GM12875 (cell line): Measurements from ENCODE around the gene GGA3.
A peak's percentile ranks its signal among the peaks of the same experiment; 100 is the strongest.
"Not testable (repeated sequence)": the region's sequence is repeated elsewhere in the genome, so short reads cannot be mapped to it uniquely, and the experiment has no call there.

Source experiments
- H3K4me3 ChIP-seq: one replicate; pipeline ENCODE4 v1.5.1; 2011; ENCODE audit warnings: low read depth, low read length, control low read depth
- TF ChIP-seq, protein P1 (sequence below): IDR thresholded peaks from 2 replicates; pipeline ENCODE4 v1.5.1; 2011; ENCODE audit warnings: low read depth, mild to moderate bottlenecking, control low read depth, inconsistent platforms, low read length, moderate library complexity, borderline replicate concordance; ENCODE audit not compliant: insufficient read depth

The GGA3 gene

GRCh38 chr17:75285123-75285522 is 23.7 kb upstream of the GGA3 start:
- TF ChIP-seq, protein P1, sequence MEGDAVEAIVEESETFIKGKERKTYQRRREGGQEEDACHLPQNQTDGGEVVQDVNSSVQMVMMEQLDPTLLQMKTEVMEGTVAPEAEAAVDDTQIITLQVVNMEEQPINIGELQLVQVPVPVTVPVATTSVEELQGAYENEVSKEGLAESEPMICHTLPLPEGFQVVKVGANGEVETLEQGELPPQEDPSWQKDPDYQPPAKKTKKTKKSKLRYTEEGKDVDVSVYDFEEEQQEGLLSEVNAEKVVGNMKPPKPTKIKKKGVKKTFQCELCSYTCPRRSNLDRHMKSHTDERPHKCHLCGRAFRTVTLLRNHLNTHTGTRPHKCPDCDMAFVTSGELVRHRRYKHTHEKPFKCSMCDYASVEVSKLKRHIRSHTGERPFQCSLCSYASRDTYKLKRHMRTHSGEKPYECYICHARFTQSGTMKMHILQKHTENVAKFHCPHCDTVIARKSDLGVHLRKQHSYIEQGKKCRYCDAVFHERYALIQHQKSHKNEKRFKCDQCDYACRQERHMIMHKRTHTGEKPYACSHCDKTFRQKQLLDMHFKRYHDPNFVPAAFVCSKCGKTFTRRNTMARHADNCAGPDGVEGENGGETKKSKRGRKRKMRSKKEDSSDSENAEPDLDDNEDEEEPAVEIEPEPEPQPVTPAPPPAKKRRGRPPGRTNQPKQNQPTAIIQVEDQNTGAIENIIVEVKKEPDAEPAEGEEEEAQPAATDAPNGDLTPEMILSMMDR: no peak
- no peak overlapping the region for H3K4me3 ChIP-seq

GRCh38 chr17:75280189-75280588 is 18.8 kb upstream of the GGA3 start:
- not testable (repeated sequence) for H3K4me3 ChIP-seq

DNA sequence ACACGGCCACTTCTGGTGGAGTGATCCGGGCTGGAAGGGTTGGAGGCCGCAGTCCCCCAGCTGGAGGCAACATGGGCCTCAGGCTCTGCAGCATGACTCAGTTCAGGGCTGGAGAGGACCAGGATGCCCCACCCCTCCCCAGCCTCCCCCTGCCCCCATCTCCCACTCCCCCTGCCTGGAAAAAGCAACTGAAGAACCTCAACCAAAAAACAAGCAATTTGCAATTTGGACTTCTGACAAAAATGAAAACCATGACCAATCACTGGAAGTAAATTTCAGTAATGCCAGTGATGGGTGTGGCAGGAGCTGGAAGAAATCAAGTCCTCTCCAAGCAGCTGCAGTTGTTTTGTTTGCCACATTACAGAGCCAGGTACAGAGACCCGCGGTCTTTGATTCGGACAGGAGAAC is 16.3 kb upstream of the GGA3 start:
- no peak overlapping the region for H3K4me3 ChIP-seq
- TF ChIP-seq, protein P1: no peak

DNA sequence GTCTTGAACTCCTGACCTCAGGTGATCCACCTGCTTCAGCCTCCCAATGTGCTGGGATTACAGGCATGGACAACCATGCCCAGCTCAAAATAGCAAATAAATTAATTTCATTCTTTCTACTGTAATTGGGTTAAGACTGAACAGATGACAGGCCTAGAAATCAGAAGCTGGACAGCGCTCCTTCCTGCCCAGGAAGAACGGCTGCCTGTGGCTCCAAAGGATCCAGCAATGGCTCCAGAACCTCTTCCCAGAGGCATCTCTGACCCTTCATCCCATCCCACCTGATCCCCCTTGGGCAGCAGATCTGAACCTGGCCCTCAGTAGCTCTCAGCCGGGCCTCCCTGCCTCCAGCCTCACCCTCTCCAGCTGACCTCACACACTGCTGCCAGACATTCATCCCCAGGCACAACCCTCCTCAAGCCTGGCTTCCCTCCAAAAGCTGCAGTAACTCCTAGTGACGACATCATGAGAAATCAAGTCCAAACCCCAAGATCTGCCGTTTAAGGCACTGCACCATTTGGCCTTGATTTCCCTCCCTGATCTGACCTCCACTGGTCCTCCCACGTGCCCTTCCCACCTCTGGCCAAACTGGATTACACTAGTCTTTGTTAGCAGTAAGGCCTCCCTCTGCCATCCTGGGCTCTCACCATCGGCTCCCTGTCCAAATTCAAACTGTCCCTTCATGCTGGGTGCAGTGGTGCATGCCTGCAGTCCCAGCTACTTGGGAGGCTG is 12.7 kb upstream of the GGA3 start:
- no peak overlapping the region for H3K4me3 ChIP-seq
- TF ChIP-seq, protein P1: no peak

DNA sequence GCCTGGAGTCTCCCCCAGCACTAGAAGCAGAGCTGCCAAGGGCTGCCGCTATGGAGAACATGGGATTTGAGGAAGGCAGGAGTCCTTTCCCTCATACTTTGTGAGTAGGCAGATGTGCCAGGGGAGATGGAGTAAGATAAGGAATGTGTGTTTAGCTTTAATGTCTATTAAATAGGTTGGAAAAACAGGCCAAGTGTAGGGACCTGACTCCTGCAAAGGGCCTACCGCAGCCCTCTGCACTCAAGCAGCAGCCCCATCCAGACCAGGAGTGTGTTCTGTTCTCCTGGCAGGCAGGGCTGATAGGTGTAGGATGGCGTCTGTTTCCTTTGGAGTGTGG is 11.4 kb upstream of the GGA3 start:
- no peak overlapping the region for H3K4me3 ChIP-seq
- TF ChIP-seq, protein P1: no peak

DNA sequence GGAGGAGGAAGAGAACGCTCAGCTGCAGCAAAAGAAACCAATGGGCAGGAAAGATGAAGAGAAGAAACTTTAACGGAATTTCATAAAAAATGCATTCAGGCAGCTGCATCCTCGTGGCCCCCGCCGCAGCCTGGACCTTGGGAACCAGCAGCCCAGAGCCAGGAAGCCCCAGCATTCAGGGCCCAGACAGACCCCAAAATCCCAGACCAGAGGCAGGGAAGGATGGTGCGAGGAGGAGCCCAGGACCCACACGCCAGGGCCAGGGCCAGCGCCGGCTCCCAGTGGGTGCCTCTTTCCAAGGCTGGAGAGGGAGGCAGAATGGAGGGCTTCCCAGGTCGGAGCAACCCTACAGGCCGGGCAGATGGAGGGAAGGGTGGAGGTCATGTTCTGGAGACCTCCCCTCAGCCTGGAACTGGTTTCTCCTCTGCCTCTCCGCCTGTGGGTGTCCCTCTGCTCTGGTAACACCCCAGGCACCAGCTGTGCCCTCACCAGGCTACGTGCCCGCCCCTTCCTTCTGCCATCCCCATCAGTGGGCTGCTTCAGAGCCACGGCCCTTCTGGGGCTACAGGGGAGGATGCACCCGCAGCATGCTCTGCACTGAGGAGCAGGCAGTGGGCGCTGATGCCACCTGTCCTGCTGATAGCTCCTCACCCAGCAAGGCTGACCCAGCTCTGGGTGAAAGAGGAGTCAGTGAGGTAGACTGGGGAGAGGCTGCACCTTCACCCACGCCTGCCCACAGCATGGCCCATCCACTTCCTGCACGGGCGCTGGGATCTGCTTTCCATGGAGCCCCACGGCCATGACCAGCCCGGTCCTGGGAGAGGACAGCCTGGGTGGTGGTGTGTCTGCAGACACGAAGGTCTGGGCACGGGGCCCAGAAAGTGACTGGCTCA is 10.8 kb upstream of the GGA3 start:
- TF ChIP-seq, protein P1: no peak
- peak overlapping the region; percentile 89 for H3K4me3 ChIP-seq

DNA sequence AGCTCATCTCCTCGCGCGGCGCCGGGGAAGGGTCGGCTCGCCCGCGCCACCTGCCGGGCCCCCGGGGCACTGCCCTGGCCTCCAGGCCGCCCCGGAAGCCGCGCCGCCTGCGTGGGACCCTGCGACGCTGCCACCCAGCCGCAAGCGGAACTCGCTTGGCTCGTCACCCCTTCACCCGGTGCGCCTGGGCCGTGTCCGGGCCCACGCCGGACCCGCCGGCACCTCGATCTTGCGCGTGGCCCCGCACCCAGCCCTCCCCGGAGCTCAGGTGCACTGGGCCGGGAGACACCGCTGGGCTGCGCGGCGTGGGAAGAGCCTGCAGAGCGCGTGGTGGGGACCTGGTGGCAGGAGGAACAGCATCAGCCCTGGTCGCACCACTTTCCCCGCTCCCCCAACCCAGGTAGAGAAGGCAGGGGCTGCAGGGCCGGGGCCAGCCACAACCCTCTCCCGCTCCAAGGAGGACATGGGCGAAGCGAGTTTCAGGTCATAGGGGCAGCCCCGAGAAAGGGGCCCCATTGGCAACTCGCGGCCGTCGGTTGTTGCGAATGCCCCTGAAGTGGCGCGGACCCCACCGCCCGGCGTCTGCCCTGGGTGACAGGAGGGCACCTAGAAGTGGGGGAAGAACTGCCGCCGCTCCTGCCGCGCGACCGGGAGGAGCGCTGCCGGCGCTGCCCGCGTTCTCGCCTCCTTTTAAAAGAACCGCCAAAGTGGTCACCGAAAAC is 10.0 kb upstream of the GGA3 start:
- peak overlapping the region; percentile 89 for H3K4me3 ChIP-seq
- TF ChIP-seq, protein P1: peak; percentile 90
